GM21737 (cell line): ENCODE data around the gene VPS13D.
"Not testable (repeated sequence)": the region's sequence is repeated elsewhere in the genome, so short reads cannot be mapped to it uniquely, and the experiment has no call there.

Experiments
- ATAC-seq: cut with Tn5 transposase; IDR thresholded peaks from one replicate; pipeline ENCODE4 v1.9.1; 2021; ENCODE audit warnings: mild to moderate bottlenecking, moderate library complexity; ENCODE audit not compliant: unreplicated experiment

VPS13D gene

GRCh38 chr1:12196641-12197482 lies 33.0 kb upstream of the VPS13D start:
- no peak for ATAC-seq

GRCh38 chr1:12197483-12197880 lies 32.3 kb upstream of the VPS13D start:
- ATAC-seq, result no peak

- no peak for ATAC-seq
These were observed 29.6 kb upstream of the VPS13D start for GRCh38 chr1:12200208-12200607.

- ATAC-seq, result no peak
These were observed 28.3 kb upstream of the VPS13D start for GRCh38 chr1:12201352-12202189.

GRCh38 chr1:12202190-12202497 lies 27.7 kb upstream of the VPS13D start:
- ATAC-seq, result no peak

- ATAC-seq, result no peak
These were observed 27.3 kb upstream of the VPS13D start for GRCh38 chr1:12202577-12202976.

- ATAC-seq, result no peak
These were observed 26.4 kb upstream of the VPS13D start for GRCh38 chr1:12203216-12204007.

- ATAC-seq, result no peak
These were observed 25.7 kb upstream of the VPS13D start for GRCh38 chr1:12204140-12204539.

GRCh38 chr1:12204754-12205658 lies 24.8 kb upstream of the VPS13D start:
- ATAC-seq, result no peak

- no peak for ATAC-seq
These were observed 23.6 kb upstream of the VPS13D start for GRCh38 chr1:12206238-12206637.

- ATAC-seq, result no peak
These were observed 22.9 kb upstream of the VPS13D start for GRCh38 chr1:12206792-12207424.

- no peak for ATAC-seq
These were observed 21.6 kb upstream of the VPS13D start for GRCh38 chr1:12208271-12208670.

- ATAC-seq, result peak; percentile 48
These were observed 20.9 kb upstream of the VPS13D start for GRCh38 chr1:12208764-12209494.

GRCh38 chr1:12209495-12209832 lies 20.4 kb upstream of the VPS13D start:
- ATAC-seq, result no peak

- no peak for ATAC-seq
These were observed 14.5 kb upstream of the VPS13D start for GRCh38 chr1:12215118-12215961.

GRCh38 chr1:12219800-12220199 lies 10.0 kb upstream of the VPS13D start:
- ATAC-seq, result no peak

GRCh38 chr1:12220890-12221289 lies 8.9 kb upstream of the VPS13D start:
- no peak for ATAC-seq

- ATAC-seq, result not testable (repeated sequence)
These were observed 7.1 kb upstream of the VPS13D start for GRCh38 chr1:12222700-12223099.
